HG03175 (cell line): Measurements from ENCODE around the gene BASP1.
A peak's percentile ranks its signal among the peaks of the same experiment; 100 is the strongest.

Source experiments
- ATAC-seq: cut with Tn5 transposase; IDR thresholded peaks from one replicate; pipeline ENCODE4 v1.9.1; 2021; ENCODE audit warnings: mild to moderate bottlenecking, moderate library complexity; ENCODE audit not compliant: unreplicated experiment

The BASP1 gene

GRCh38 chr5:17221843-17222636 is 4.6 kb downstream of the BASP1 start:
- ATAC-seq = no peak

GRCh38 chr5:17222664-17223063 is 5.2 kb downstream of the BASP1 start:
- no peak for ATAC-seq

- no peak for ATAC-seq
Observed at GRCh38 chr5:17223367-17224185, 6.1 kb downstream of the BASP1 start.

GRCh38 chr5:17224858-17225511 is 7.6 kb downstream of the BASP1 start:
- ATAC-seq = peak; percentile 44

- no peak for ATAC-seq
Observed at GRCh38 chr5:17225520-17225919, 8.1 kb downstream of the BASP1 start.

- ATAC-seq = no peak
Observed at GRCh38 chr5:17227868-17228267, 10.4 kb downstream of the BASP1 start.

GRCh38 chr5:17228821-17229291 is 11.4 kb downstream of the BASP1 start:
- ATAC-seq = peak; percentile 76

- ATAC-seq = peak; percentile 34
Observed at GRCh38 chr5:17229313-17229712, 11.9 kb downstream of the BASP1 start.

- ATAC-seq = no peak
Observed at GRCh38 chr5:17230191-17230590, 12.8 kb downstream of the BASP1 start.

GRCh38 chr5:17230808-17231525 is 13.5 kb downstream of the BASP1 start:
- ATAC-seq = no peak

- ATAC-seq = no peak
Observed at GRCh38 chr5:17232405-17232804, 15.0 kb downstream of the BASP1 start.

GRCh38 chr5:17233488-17233887 is 16.1 kb downstream of the BASP1 start:
- ATAC-seq = no peak

- no peak for ATAC-seq
Observed at GRCh38 chr5:17234374-17234773, 16.9 kb downstream of the BASP1 start.

GRCh38 chr5:17235731-17236330 is 18.4 kb downstream of the BASP1 start:
- ATAC-seq = no peak

- no peak for ATAC-seq
Observed at GRCh38 chr5:17238521-17239041, 21.1 kb downstream of the BASP1 start.

- no peak for ATAC-seq
Observed at GRCh38 chr5:17239953-17240352, 22.5 kb downstream of the BASP1 start.

GRCh38 chr5:17240487-17240886 is 23.1 kb downstream of the BASP1 start:
- ATAC-seq = no peak

GRCh38 chr5:17241635-17242034 is 24.2 kb downstream of the BASP1 start:
- ATAC-seq = no peak

- ATAC-seq = no peak
Observed at GRCh38 chr5:17243287-17244063, 26.0 kb downstream of the BASP1 start.
